Stimulated activated CD8-positive, alpha-beta memory T cell treated with anti-CD3 and anti-CD28 coated beads, Interleukin-7, amount 100 ng/mL, for 48 hours (primary cell): ENCODE measurements around the gene KRTAP12-1.
"Not testable (repeated sequence)": the region's sequence is repeated elsewhere in the genome, so short reads cannot be mapped to it uniquely, and the experiment has no call there.

Source experiments
- DNase-seq, 2 donors: peaks; one replicate each; pipeline ENCODE4 v3.0.0-alpha.2; 2020; ENCODE audit warnings: low read depth in 1 of 2; ENCODE audit errors: extremely low read depth in 1 of 2

Gene KRTAP12-1

DNA sequence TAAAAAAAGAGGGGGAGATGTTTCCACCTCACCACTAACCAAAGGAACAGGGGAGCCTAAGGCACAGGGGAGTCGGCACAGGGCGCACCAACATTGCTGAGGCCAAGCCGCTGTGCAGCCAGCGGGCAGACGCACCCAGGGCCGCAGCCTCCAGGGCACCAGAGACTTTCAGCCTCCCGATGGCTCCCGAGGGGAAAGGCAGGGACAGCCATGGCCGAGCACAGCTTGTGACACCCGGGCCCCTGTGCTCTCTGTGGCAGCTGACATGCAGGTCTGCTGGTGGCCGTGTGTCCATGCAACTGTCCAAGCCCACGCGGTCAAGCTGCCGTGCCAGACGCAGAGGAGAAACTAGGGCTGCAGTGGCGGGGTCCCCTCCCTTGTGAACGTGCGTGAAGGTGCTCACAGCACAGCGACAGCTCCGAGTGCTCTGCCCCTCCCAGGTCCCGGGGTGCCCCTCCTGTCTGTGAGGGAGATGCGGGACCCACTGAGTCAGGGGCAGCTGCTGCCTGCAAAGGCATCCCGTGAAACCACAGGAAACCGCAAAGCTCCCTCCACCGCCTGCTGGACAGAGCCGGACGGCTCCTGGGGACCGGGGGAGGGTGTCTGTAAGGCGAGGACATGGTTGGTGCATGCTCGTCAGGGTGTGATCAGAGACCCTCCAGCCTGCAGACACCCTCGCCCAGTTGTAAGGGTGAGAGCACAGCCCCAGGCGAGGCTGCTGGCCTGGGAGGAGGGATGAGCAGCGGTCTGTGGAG, 33.2 kb downstream of the KRTAP12-1 start:
- no peak for DNase-seq

DNA sequence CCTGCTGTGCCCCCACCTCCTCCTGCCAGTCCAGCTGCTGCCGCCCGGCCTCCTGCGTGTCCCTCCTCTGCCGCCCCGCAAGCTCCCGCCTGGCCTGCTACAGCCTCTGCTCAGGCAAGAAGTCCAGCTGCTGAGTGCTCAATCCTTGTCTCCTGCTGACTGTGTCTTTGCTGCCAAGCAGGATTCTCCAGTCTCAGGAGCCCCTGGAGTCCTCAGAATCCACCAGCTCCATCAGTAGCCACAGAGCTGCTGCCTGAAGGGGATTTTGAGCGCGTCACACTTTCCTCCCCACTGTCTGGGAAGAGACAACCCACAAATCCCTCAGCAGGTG, 34.8 kb downstream of the KRTAP12-1 start:
- DNase-seq: no peak

GRCh38 chr21:44646366-44647221, 35.4 kb downstream of the KRTAP12-1 start, which contains the start of gene KRTAP10-11:
Gene KRTAP10-11, plus strand, starts transcription at chr21:44646414. Its CDS starts 45 bp downstream, at chr21:44646459.
- DNase-seq: not testable (repeated sequence)

GRCh38 chr21:44644878-44645277, 37.1 kb downstream of the KRTAP12-1 start:
- DNase-seq: no peak

GRCh38 chr21:44643741-44644310, 38.1 kb downstream of the KRTAP12-1 start:
- no peak for DNase-seq

GRCh38 chr21:44640761-44641160, 41.2 kb downstream of the KRTAP12-1 start:
- DNase-seq: no peak

- DNase-seq: no peak
These were observed 42.7 kb downstream of the KRTAP12-1 start for GRCh38 chr21:44639331-44639655.

GRCh38 chr21:44638506-44639330, 43.2 kb downstream of the KRTAP12-1 start:
- DNase-seq: not testable (repeated sequence)

DNA sequence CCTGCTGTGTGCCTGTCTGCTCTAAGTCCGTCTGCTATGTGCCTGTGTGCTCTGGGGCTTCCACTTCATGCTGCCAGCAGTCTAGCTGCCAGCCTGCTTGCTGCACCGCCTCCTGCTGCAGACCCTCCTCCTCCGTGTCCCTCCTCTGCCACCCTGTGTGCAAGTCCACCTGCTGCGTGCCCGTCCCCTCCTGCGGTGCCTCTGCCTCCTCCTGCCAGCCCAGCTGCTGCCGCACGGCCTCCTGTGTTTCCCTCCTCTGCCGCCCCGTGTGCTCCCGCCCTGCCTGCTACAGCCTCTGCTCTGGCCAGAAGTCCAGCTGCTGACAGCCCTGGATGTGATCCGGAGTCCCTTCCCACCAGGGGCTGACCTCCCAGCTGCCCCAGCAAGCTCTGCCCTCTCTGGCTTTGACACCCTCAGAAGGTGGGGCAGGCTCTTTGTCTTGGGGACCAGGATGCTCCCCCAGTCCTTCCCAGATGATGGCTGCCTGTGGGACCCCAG, 44.1 kb downstream of the KRTAP12-1 start:
- not testable (repeated sequence) for DNase-seq

DNA sequence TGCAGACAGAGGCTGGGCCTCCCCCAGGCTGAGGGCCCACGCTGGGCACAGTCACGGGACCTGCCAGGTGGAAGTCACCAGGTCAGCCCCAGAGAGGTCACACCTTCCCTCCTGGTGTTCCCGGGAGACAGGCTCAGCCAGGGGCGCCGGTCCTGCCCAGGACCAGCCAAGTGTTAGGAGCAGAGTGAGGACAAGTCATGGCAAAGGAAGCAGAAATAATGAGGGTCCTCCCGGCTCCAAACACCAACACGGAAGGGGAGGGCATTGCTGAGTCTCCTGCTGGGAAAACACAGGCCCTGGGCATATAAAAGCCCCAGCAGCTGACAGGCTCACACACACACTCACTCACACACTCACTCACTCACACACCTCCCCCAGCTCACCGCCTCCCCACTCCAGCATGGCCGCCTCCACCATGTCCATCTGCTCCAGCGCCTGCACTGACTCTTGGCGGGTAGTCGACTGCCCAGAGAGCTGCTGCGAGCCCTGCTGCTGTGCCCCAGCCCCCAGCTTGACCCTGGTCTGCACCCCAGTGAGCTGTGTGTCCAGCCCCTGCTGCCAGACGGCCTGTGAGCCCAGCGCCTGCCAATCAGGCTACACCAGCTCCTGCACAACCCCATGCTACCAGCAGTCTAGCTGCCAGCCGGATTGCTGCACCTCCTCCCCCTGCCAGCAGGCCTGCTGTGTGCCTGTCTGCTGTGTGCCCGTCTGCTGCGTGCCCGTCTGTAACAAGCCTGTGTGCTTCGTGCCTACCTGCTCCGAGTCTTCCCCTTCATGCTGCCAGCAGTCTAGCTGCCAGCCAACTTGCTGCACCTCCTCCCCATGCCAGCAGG, 44.7 kb downstream of the KRTAP12-1 start, which contains the start of gene KRTAP10-10:
KRTAP10-10 (plus strand) TSS at position 339 of the 833 bp plus-strand sequence; CDS start at position 401, 62 bp downstream.
- no peak for DNase-seq

DNA sequence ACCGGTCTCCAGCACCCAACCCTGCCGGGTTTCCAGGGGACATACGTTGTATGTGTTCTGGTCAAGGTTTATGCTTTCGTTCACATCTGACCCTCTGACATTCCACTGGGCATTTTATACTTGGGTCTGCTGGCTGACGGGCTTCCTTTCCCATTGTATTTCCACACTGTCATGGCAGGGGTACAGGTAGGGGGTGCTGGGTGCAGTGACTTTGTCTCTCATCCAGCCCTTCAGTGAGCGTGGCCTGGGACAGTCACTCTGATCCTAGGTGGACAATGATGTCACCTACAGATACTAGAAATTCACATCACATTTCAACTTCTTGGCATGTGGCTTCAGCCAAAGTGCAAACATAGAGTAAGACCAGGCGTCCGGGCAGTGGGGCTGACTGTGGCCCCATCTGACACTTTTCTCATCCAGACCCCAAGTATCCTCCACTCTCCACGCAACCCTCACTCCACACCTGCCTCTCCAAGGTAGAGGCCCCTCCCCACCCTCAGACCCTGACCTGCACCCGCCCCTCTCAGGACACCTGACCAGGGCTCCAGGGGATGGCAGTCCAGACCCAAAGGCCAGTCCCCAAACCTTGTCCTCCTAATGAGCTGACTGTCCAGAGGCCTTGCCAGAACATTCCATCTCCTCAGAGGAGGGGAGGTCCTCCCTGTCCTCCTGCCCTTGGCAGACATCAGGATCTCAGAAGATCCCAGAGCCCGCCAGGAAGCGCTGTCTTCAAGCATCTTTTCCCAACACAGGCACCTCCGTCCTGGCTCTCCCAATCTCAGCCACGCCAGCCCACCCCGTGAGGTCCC, 45.5 kb downstream of the KRTAP12-1 start:
- DNase-seq: no peak

GRCh38 chr21:44632067-44632466, 49.9 kb downstream of the KRTAP12-1 start:
- no peak for DNase-seq
